Stimulated activated CD8-positive, alpha-beta memory T cell treated with anti-CD3 and anti-CD28 coated beads, Interleukin-2, amount 100 ng/mL, for 1 hour (primary cell): Measurements from ENCODE around the gene HTRA2.

Experiments used
- DNase-seq, 2 donors: peaks; one replicate each; pipeline ENCODE4 v3.0.0-alpha.2; 2020; ENCODE audit warnings: low read depth in 2 of 2

The HTRA2 gene

GRCh38 chr2:74515981-74516633 is 13.6 kb upstream of the HTRA2 start:
- peak in 1 of 2 donors; percentile 62 for DNase-seq

GRCh38 chr2:74516650-74517049 is 13.1 kb upstream of the HTRA2 start:
- DNase-seq, result no peak

- DNase-seq, result no peak
These were observed 7.2 kb upstream of the HTRA2 start for GRCh38 chr2:74522516-74522915.

- DNase-seq, result no peak
These were observed 5.7 kb upstream of the HTRA2 start for GRCh38 chr2:74524005-74524404.

- no peak for DNase-seq
These were observed 4.6 kb upstream of the HTRA2 start for GRCh38 chr2:74524955-74525716.

- no peak for DNase-seq
These were observed 3.8 kb upstream of the HTRA2 start, which contains the start of gene DQX1 for GRCh38 chr2:74525717-74526648. DQX1 (minus strand) TSS chr2:74526231; CDS start chr2:74525729, 502 bp downstream.

- no peak for DNase-seq
These were observed 3.0 kb upstream of the HTRA2 start for GRCh38 chr2:74526649-74527230.

- DNase-seq, result no peak
These were observed 2.0 kb upstream of the HTRA2 start for GRCh38 chr2:74527741-74528140.

GRCh38 chr2:74528600-74529356 is 955 bp upstream of the HTRA2 start:
- DNase-seq, result no peak

GRCh38 chr2:74530239-74531187 is 780 bp downstream of the HTRA2 start:
- no peak for DNase-seq

- DNase-seq, result no peak
These were observed 1.9 kb downstream of the HTRA2 start for GRCh38 chr2:74531666-74532065.

GRCh38 chr2:74532222-74532621 is 2.5 kb downstream of the HTRA2 start:
- no peak for DNase-seq

GRCh38 chr2:74533464-74533863 is 3.7 kb downstream of the HTRA2 start:
- DNase-seq, result no peak

- no peak for DNase-seq
These were observed 4.7 kb downstream of the HTRA2 start for GRCh38 chr2:74534411-74534810.

- no peak for DNase-seq
These were observed 5.8 kb downstream of the HTRA2 start for GRCh38 chr2:74535440-74535965.

GRCh38 chr2:74536166-74536950 is 6.6 kb downstream of the HTRA2 start:
- no peak for DNase-seq

- DNase-seq, result no peak
These were observed 7.4 kb downstream of the HTRA2 start for GRCh38 chr2:74537140-74537539.

GRCh38 chr2:74538881-74539339 is 9.2 kb downstream of the HTRA2 start:
- DNase-seq, result no peak

GRCh38 chr2:74540291-74540690 is 10.6 kb downstream of the HTRA2 start:
- no peak for DNase-seq
